ENCODE data around the gene GSTO2.

GSTO2 gene

GRCh38 chr10:104309980-104310978 lies 41.3 kb downstream of the GSTO2 start:
- no peak for DNase-seq

- DNase-seq = no peak
These were observed 42.3 kb downstream of the GSTO2 start for GRCh38 chr10:104311184-104311720.

GRCh38 chr10:104314591-104315485 lies 45.9 kb downstream of the GSTO2 start:
- DNase-seq = no peak

DNA sequence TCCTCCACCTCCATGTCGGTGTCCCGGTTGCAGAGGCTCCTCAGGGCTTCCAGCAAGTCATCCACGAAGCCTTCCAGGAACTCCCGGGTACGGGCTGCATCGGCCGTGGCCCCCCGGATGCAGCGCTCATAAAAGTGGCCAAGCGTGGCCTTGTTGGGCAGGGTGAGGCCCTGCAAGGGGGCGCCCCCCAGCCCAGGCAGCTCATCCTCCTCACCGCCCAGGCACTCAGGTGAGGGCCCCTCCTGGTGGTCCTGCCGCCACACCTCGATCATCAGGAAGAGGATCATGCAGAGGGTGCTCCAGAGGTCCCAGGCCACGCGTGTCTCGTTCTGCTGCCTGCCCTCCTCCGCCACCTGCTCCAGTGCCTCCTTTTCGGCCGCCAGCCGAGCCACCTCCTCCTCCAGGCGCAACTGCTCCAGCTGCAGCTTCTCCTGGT lies 46.5 kb downstream of the GSTO2 start:
- DNase-seq = no peak

GRCh38 chr10:104316321-104317099 lies 47.5 kb downstream of the GSTO2 start:
- DNase-seq = no peak

GRCh38 chr10:104317269-104317710 lies 48.3 kb downstream of the GSTO2 start:
- no peak for DNase-seq

DNA sequence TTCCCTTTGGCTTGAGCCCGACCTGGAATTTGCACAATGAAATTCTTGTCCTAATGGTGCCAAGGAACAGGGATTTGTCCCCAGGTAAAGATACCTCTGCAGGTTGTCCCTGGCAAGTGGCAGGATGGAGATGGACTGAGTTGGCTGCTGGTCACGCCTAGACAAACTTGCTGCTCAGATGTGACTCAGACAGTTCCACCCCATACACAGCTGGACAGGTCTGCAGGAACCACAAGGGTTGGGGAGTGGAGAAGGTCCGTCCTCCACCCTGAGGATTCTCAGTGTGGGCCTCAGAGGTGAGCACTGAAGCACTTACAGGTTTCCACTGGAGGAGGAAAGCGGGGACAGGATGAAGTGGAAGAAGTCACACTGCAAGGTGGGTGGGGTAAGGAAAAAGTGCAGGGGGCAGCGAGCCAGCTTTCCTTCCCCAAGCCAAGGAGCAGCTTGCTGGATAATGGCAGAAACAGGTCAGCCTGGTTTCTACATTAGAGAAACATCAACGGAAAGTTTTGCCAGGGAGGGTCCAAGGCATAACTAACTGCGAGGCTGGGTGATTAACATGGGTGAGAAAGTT lies 48.8 kb downstream of the GSTO2 start:
- DNase-seq = no peak

- no peak for DNase-seq
These were observed 49.3 kb downstream of the GSTO2 start for GRCh38 chr10:104318326-104318725.

DNA sequence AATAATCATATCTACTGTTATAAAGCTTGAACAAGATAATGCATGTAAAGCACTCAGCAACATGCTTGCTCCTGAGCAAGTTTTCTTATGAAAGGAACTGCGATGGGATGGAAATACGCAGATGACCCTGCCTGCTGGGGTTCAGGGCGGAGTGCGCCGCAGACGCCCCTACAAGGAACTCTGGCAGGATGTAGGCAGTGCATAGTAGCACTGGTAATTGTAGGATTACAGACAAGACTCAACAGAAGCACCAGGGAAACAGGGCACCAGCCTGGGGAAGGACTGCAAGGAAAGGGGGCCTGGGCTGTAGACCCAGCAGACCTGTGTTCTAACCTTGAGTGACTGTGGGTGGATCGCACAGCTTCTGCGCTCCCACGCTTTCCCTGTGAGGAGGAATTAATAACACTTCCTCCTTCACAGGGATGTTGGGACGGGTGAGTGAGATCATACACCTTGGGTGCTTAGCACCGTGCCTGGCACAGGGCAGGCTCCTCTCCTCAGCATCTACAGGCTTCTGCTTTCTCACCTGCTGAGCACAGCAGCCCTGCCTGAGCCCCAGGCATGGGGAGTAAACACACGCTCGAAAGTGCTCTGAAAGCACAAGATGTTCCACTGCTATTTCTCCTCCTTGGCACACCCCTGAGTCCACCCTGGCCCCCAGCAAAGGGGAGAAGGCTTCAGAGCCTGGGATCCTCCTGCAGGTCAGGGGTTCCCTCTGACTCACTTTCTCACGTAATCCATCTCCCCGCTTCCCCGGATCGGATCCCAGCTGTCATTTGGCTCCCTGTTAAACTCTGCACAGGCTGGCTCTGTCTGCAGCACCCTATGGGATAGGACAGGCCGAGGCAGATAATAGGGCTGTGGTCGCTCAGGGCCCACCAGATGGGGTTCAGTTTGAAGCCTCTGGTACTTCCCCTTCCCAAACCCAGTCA lies 50.1 kb downstream of the GSTO2 start:
- no peak for DNase-seq

- DNase-seq = no peak
These were observed 52.2 kb downstream of the GSTO2 start for GRCh38 chr10:104321226-104321625.

DNA sequence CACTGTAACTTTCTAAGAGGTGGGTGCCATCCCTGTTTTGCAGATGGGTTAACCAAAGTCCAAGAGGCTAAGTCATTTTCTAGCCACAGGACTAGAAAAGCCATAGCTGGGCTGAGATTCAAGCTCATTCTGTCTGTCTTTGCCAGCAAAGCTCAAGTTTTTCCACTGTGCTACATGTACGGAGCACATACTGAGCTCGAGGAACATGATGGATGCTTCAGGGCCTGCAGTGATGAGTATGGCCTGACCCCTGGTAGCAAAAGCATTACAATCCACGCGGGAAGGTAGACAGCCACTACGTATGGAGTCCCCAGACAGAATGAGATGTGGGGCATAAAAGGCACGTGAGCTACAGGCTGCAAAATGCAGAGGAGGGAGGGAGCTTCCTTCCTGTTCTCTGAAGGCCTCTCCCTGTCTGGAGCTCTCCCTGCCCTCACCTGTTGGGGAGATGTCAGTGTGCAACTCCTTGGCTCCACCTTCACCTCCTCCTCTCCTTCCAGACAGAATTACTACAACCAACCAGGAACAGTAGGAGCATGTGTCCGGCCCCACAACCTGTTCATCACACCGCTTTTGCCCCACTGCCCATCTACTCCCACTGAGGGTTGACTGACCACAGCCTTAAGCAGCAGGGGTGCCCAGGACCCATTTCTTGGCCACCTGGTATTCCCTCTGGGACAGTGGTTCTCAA lies 52.9 kb downstream of the GSTO2 start:
- DNase-seq = no peak

GRCh38 chr10:104322416-104322782 lies 53.4 kb downstream of the GSTO2 start:
- peak in 1 of 2 donors; percentile 24 for DNase-seq

DNA sequence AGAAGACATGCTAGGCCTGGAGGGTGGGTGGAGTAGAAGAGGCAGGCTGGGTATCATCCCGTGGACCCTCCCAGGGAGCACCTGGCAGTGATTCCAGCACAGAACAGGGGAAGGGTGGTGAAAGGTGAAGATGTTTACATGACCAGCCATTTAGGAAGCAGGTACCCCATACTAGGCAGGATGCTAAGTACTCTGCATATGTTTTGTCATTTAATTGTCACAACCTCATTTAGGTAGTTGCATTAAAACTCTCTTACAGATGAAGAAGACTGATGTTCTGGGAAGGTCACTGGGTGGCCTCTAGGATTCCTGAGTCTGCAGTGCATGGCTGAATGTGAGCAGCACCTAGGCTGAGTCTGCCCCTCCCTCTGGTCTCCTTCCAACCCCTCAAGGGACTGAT lies 54.1 kb downstream of the GSTO2 start:
- no peak for DNase-seq

DNA sequence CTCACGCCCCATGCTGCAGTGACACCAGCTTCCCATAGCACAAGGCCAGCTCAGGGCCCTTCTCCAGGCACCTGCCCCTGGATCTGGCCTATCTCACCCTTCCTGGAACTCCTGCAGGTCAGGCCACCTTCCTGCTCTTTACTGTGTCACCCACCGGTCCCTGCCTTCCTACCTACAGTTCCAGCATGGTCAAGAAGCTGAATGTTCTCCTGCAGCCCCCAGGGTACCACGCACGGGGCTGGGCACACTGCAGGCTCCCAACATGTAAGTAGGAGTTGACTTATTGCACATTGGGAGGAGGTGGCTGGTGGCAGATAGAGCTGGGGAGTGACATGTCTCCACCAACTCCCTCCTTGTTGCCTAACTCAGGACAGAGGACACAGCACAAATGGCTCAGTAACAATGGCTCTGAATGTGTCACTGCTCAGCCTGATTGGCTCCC lies 54.8 kb downstream of the GSTO2 start:
- no peak for DNase-seq

GRCh38 chr10:104324221-104324686 lies 55.3 kb downstream of the GSTO2 start:
- peak; percentile 27 to 62 for DNase-seq

DNA sequence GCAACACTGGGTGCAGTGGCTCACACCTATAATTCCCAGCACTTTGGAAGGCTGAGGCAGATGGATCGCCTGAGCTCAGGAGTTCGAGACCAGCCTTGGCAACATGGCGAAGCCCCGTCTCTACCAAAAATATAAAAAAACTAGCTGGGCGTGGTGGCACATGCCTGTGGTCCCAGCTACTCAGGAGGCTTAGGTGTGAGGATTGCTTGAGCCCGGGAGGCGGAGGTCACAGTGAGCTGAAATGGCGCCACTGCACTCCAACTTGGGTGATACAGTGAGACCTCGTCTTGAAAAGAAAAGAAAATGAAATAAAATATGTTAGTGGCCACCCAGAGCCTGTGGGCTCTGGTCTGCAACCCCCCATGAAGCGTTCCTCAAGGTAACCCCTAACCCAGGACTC lies 55.9 kb downstream of the GSTO2 start:
- DNase-seq = no peak

DNA sequence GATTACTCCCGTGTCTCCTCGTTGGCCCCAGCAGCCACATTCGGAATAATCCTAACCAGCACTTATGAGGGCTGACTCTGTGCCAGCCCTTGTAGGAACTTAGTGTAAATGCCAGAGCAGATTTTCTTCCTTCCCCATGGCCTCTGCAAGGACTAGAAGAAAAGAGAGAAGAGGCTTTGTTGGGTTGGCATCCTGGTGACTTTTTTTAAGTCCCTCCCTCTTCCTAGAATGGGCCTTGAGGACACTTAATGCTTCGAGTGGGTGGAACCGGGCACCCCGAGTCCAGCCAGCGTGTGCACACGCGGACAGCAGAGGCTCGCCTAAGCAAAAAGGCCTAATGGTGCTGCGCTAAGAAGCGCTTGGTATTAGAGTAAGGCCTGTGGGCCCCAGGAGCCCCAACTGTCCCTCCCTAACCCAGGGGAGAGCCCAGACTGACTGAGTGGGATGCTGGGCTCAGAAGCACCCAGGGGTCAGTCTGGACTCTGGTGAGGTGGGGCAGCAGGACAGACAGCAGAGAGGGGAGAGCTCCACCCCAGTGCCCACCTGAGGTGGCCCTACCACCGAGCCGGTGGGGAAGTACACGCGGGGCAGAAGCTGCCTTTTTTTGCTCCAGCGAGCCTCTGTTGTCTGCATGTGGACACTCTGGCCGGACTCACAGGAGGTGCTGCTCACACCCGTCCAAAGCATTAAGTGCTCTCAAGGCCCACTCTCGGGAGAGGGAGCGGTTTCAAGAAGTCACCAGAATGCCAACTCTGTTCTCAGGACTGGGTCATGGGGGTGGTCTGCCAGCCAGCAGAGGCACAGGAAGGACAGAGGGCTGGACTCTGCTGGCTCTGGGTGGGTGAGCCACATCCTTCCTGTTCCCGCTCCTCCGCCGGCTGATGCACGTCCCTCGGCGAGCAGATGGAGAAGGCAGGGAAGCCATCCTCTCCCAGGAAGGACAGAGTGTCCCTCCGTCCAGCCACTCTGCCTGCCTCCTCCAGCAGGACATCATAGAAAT lies 56.8 kb downstream of the GSTO2 start:
- DNase-seq = no peak

GRCh38 chr10:104326991-104327610 lies 58.1 kb downstream of the GSTO2 start:
- no peak for DNase-seq
